HepG2 (cell line): Measurements from ENCODE around the gene CAD. TPM values are rescaled to one million over a fixed set of nuclear protein-coding genes. Genes with fewer than 3 reads are reported as not detected.

ENCODE experiments used
- ATAC-seq: fragments of 200-7000 bp; cut with Tn5 transposase; 3 replicates; pipeline ENCODE4 v1.9.1; 2020; ENCODE audit warnings: mild to moderate bottlenecking, moderate library complexity
- BruUV-seq: library from RNA; stranded (reverse); fragments of 400-500 nt; replicated peaks from 2 replicates; lab custom pipeline; 2021; lab: Mats Ljungman, UMichigan
- CTCF ChIA-PET: fragments of 300-600 bp; formaldehyde crosslinking; extraction: SDS; loops from one replicate; lab custom pipeline; 2021; ENCODE audit warnings: low total read pairs, inconsistent platforms, low intra/inter-chr PET ratio; lab: Yijun Ruan, JAX
- POLR2A ChIA-PET: fragments of 350-600 bp; sonication (Branson Sonifier 250); formaldehyde crosslinking; loops from one replicate; lab custom pipeline; 2020; ENCODE audit warnings: antibody characterized with exemption, inconsistent platforms; lab: Yijun Ruan, JAX
- DNase-seq: peaks from one replicate; pipeline ENCODE4 v3.0.0-alpha.2; 2015; ENCODE audit warnings: low spot score
- FAIRE-seq: peaks from 3 replicates; lab custom pipeline; 2011; peaks lifted over from hg19 to GRCh38; lab: Jason Lieb, UNC
- H2AFZ ChIP-seq: one replicate; pipeline ENCODE4 v1.6.1; 2011; ENCODE audit warnings: low read length, inconsistent platforms
- H3K27ac ChIP-seq: fragments of 300-600 bp; 3 replicates; pipeline ENCODE4 v1.8.0; 2011; ENCODE audit warnings: mixed run types, mild to moderate bottlenecking, mixed read lengths, low read length, inconsistent platforms; ENCODE audit not compliant: insufficient read depth; ENCODE audit errors: extremely low read length
- H3K27me3 ChIP-seq, 2 experiments: fragments of 200-600 bp in 1 of 2; 2 replicates in 1 of 2; 3 replicates in 1 of 2; pipeline versions ENCODE4 v1.6.0 to v1.8.0; 2011; ENCODE audit warnings: low read length in 2 of 2, mild to moderate bottlenecking in 2 of 2, moderate library complexity in 2 of 2, inconsistent platforms in 1 of 2; ENCODE audit not compliant: insufficient read depth in 2 of 2, control insufficient read depth in 1 of 2
- H3K36me3 ChIP-seq, 2 experiments: fragments of 200-600 bp in 1 of 2; replicated peaks in 1 of 2; 2 replicates in 1 of 2; 3 replicates in 1 of 2; pipeline versions ENCODE4 v1.5.1 to v1.8.0; 2011; ENCODE audit warnings: low read length in 2 of 2, inconsistent platforms in 1 of 2; ENCODE audit not compliant: insufficient read depth in 2 of 2, control insufficient read depth in 1 of 2
- H3K4me1 ChIP-seq: 2 replicates; pipeline ENCODE4 v1.5.1; 2012; ENCODE audit warnings: low read length, inconsistent platforms; ENCODE audit not compliant: insufficient read depth
- H3K4me2 ChIP-seq: 2 replicates; pipeline ENCODE4 v1.6.0; 2011; ENCODE audit warnings: low read depth, low read length, inconsistent platforms
- H3K4me3 ChIP-seq, 3 experiments: fragments of 200-600 bp in 1 of 3; sonication (generic), shearing (Covaris generic) in 1 of 3; replicated peaks in 1 of 3; 2 replicates each; pipeline ENCODE4 v1.5.1; 2011 to 2016; ENCODE audit warnings: low read length in 3 of 3, inconsistent platforms in 2 of 3, low read depth in 2 of 3, mild to moderate bottlenecking in 2 of 3, control low read depth in 1 of 3, mixed read lengths in 1 of 3; ENCODE audit not compliant: insufficient read depth in 1 of 3
- H3K79me2 ChIP-seq: one replicate; pipeline ENCODE4 v1.6.1; 2011; ENCODE audit warnings: low read length, inconsistent platforms; ENCODE audit not compliant: insufficient read depth
- H3K9ac ChIP-seq: 2 replicates; pipeline ENCODE4 v1.6.0; 2011; ENCODE audit warnings: mild to moderate bottlenecking, low read depth, low read length, inconsistent platforms; ENCODE audit not compliant: insufficient read depth
- H3K9me3 ChIP-seq: 2 replicates; pipeline ENCODE4 v1.5.1; 2012; ENCODE audit warnings: mild to moderate bottlenecking, low read length
- H4K20me1 ChIP-seq: 2 replicates; pipeline ENCODE4 v1.6.0; 2011; ENCODE audit warnings: inconsistent platforms, mild to moderate bottlenecking, low read length, moderate library complexity; ENCODE audit not compliant: insufficient read depth
- EP300 ChIP-seq, 3 experiments: sonication (generic) in 1 of 3; formaldehyde crosslinking in 1 of 3; IDR thresholded peaks; 2 replicates each; pipeline versions ENCODE4 v1.5.1 to v1.6.1; 2011 to 2020; ENCODE audit warnings: low read depth in 2 of 3, low read length in 2 of 3, borderline replicate concordance in 1 of 3, improper control_type of control experiment in 1 of 3, mild to moderate bottlenecking in 1 of 3, missing genetic modification reagents in 1 of 3, moderate library complexity in 1 of 3
- FOXK1 ChIP-seq: sonication (generic); formaldehyde crosslinking; IDR thresholded peaks from 2 replicates; pipeline ENCODE4 v1.4.0; 2020; ENCODE audit warnings: low read depth, missing genetic modification reagents, borderline replicate concordance
- JUN ChIP-seq: sonication (generic); formaldehyde crosslinking; IDR thresholded peaks from 2 replicates; pipeline ENCODE4 v1.4.0; 2020; ENCODE audit warnings: mild to moderate bottlenecking, missing genetic modification reagents
- KLF13 ChIP-seq: sonication (generic); formaldehyde crosslinking; IDR thresholded peaks from 2 replicates; pipeline ENCODE4 v1.4.0; 2020; ENCODE audit warnings: mild to moderate bottlenecking, missing genetic modification reagents
- MTF1 ChIP-seq: sonication (generic); formaldehyde crosslinking; IDR thresholded peaks from 2 replicates; pipeline ENCODE4 v1.5.0; 2020; ENCODE audit warnings: missing genetic modification reagents
- PAF1 ChIP-seq: IDR thresholded peaks from 2 replicates; pipeline ENCODE4 v1.6.1; 2016; ENCODE audit warnings: missing genetic modification reagents, missing compliant biosample characterization
- RFX1 ChIP-seq: fragments of 450-650 bp; IDR thresholded peaks from 2 replicates; pipeline ENCODE4 v1.6.1; 2017
- RFXAP ChIP-seq: sonication (generic); formaldehyde crosslinking; IDR thresholded peaks from 2 replicates; pipeline ENCODE4 v1.4.0; 2020; ENCODE audit warnings: missing genetic modification reagents, borderline replicate concordance
- RNF2 ChIP-seq: fragments of 450-650 bp; conservative IDR thresholded peaks from 2 replicates; pipeline ENCODE4 v1.6.1; 2016; ENCODE audit warnings: low read depth
- SMARCC2 ChIP-seq: fragments of 450-650 bp; IDR thresholded peaks from 2 replicates; pipeline ENCODE4 v1.6.1; 2017; ENCODE audit warnings: antibody characterized with exemption, mild to moderate bottlenecking
- SP5 ChIP-seq: IDR thresholded peaks from 2 replicates; pipeline ENCODE4 v1.6.1; 2016; ENCODE audit warnings: low read depth, borderline replicate concordance
- TAF15 ChIP-seq: fragments of 200-400 bp; formaldehyde crosslinking; IDR thresholded peaks from one replicate; pipeline ENCODE4 v1.6.1; 2018; ENCODE audit warnings: mild to moderate bottlenecking, low read depth, low read length; ENCODE audit not compliant: poor library complexity, severe bottlenecking
- ZNF232 ChIP-seq: sonication (generic); formaldehyde crosslinking; IDR thresholded peaks from 2 replicates; pipeline ENCODE4 v1.4.0; 2020; ENCODE audit warnings: missing genetic modification reagents, borderline replicate concordance
- ZNF660 ChIP-seq: sonication (generic); formaldehyde crosslinking; IDR thresholded peaks from 2 replicates; pipeline ENCODE4 v1.5.1; 2020; ENCODE audit warnings: mild to moderate bottlenecking, low read depth, missing genetic modification reagents, borderline replicate concordance
- WGBS: methylation state at CpG from one replicate; pipeline ENCODE4 v1.1.6; 2017; ENCODE audit warnings: low lambda C conversion rate; 5-methylcytosine and 5-hydroxymethylcytosine counted together
- in situ Hi-C: cut with HindIII; loops from 2 replicates; pipeline ENCODE4 v1.10.0; 2017; ENCODE audit warnings: low pct_unique_long_range_greater_than_20kb; ENCODE audit not compliant: extremely low pct_ligation_motif_present
- intact Hi-C: fragments of 100-400 bp; cut with micrococcal nuclease; formaldehyde crosslinking; loops from one replicate; pipeline ENCODE4 v1.10.0; 2022; ENCODE audit not compliant: unreplicated experiment
- polyA plus RNA-seq, 8 experiments: library from polyadenylated mRNA; depleted of rRNA in 3 of 8; stranded (reverse) in 7 of 8; unstranded in 1 of 8; fragments of >200 nt; fragmentation: Illumina TruSeq in 4 of 8; extraction: Trizol in 4 of 8; gene quantifications; 2 replicates each; pipeline versions ENCODE4 v1.2.1 to v1.2.3, GENCODE V29; 2011 to 2016; ENCODE audit warnings: low read depth in 4 of 8, missing spikeins in 1 of 8, mixed read lengths in 1 of 8; ENCODE audit not compliant: insufficient read depth in 1 of 8
- total RNA-seq, 5 experiments: library from RNA; depleted of rRNA; stranded (reverse); fragments of >200 nt; fragmentation: Illumina TruSeq; extraction: Trizol; gene quantifications; 2 replicates each; pipeline ENCODE4 v1.2.3, GENCODE V29; 2016; ENCODE audit warnings: low read depth in 1 of 5
- TF ChIP-seq, protein P1 (sequence below): IDR thresholded peaks from 2 replicates; pipeline ENCODE4 v1.6.1; 2012; ENCODE audit warnings: inconsistent platforms
- TF ChIP-seq, protein P2 (sequence below): sonication (generic); formaldehyde crosslinking; IDR thresholded peaks from 2 replicates; pipeline ENCODE4 v1.9.0; 2022; ENCODE audit warnings: missing genetic modification reagents, mild to moderate bottlenecking, borderline replicate concordance
- TF ChIP-seq, protein P3 (sequence below): IDR thresholded peaks from 2 replicates; pipeline ENCODE4 v1.6.1; 2016; ENCODE audit warnings: control low read depth
- TF ChIP-seq, protein P4 (sequence below): sonication (generic); formaldehyde crosslinking; IDR thresholded peaks from 2 replicates; pipeline ENCODE4 v1.5.0; 2020; ENCODE audit warnings: mild to moderate bottlenecking, missing genetic modification reagents
- TF ChIP-seq, protein P5 (sequence below), 2 experiments: fragments of 450-650 bp in 1 of 2; sonication (generic) in 1 of 2; formaldehyde crosslinking; IDR thresholded peaks; 2 replicates each; pipeline versions ENCODE4 v1.5.0 to v1.8.0; 2020 to 2022; ENCODE audit warnings: mild to moderate bottlenecking in 1 of 2, missing genetic modification reagents in 1 of 2

CAD gene
- total and polyA plus RNA-seq, 2 of the 13 experiments (the other 11 are each of a cell fraction or from before 2014, with no cell fraction given): 21.7 to 37.0 TPM

DNA sequence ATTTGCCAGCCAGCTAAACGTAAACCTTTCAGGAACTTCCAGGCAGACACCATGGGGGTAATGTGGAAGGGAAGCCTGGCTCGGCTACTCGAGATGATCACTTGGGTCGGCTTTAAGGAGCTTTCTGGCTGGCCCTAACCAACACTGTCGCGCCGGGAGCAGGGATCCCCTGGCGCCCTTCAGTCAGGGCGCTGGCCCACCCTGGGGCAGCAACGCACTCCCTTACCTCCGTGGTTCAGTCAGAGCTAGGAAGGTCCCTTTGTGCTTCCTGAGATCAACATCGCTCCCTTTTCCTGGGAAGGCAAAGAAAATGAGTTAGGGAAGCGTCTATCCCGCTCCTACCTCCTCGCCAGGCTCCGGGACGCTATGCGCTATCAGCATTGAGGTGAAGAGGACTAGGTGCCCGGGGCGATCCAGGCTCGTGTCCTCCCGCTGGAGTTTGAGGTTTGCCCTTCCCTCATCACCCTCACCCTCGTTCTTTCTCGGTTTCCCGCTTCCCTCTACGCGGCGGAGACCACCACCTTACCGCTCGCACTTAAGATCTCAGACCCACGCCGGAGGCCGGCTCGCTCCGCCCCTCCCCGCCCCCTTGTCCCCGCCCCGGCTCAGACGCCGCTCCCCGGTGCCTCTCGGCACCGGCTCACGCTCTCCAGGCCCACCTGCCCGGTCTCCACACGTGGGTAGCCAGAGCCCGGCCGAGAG lies 5.8 kb upstream of the CAD start:
- TSS peak; percentile 83 for BruUV-seq
- no peaks in the 10 kb centered on the region for H3K9me3 ChIP-seq
- no peaks in the 10 kb centered on the region for H4K20me1 ChIP-seq
- DNase-seq (no peak), FAIRE-seq (no peak), ATAC-seq (peak; percentile 40)
- H3K36me3 ChIP-seq: peaks cover 15 to 43% of the 10 kb centered on the region in 2 experiments
- intact Hi-C loops: loop anchor here (5.0 kb wide), 1 partner anchor 114 kb away; no protein-coding TSS in a partner anchor
- H3K4me1 ChIP-seq: peaks cover 67% of the 10 kb centered on the region
- POLR2A ChIA-PET: interaction anchor here (0.6 to 3.0 kb wide), 32 partner anchors 8 to 217 kb away, joined by 3 to 15 read pairs (median 5); partner anchors contain the start of genes ABHD1, AGBL5, CGREF1 and KHK
- peak overlapping the region; percentile 99 for H3K9ac ChIP-seq
- peak overlapping the region; percentile 87 to 93 (median 89) for H3K4me3 ChIP-seq
- 3% methylated on average over 48 of the region's 48 CpGs for WGBS
- H3K27me3 ChIP-seq: no peaks in the 10 kb centered on the region; a peak in 1 of 5 replicates
- in situ Hi-C loops: no loop called here
- peak overlapping the region; percentile 97 for H3K27ac ChIP-seq
- CTCF ChIA-PET: no interaction called here
- peak overlapping the region; percentile 93 for H3K4me2 ChIP-seq
- H2AFZ ChIP-seq: no peak overlapping the region
- H3K79me2 ChIP-seq: peaks cover 47% of the 10 kb centered on the region
- TF ChIP-seq RFX1: no peak
- TF ChIP-seq, protein P1, sequence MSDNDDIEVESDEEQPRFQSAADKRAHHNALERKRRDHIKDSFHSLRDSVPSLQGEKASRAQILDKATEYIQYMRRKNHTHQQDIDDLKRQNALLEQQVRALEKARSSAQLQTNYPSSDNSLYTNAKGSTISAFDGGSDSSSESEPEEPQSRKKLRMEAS: peak; percentile 83
- no peak for TF ChIP-seq RNF2
- TF ChIP-seq, protein P2, sequence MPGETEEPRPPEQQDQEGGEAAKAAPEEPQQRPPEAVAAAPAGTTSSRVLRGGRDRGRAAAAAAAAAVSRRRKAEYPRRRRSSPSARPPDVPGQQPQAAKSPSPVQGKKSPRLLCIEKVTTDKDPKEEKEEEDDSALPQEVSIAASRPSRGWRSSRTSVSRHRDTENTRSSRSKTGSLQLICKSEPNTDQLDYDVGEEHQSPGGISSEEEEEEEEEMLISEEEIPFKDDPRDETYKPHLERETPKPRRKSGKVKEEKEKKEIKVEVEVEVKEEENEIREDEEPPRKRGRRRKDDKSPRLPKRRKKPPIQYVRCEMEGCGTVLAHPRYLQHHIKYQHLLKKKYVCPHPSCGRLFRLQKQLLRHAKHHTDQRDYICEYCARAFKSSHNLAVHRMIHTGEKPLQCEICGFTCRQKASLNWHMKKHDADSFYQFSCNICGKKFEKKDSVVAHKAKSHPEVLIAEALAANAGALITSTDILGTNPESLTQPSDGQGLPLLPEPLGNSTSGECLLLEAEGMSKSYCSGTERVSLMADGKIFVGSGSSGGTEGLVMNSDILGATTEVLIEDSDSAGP (CRISPR knock-in tag): no peak; the same call in 1 of the 2 replicates
- TF ChIP-seq TAF15: no peak
- no peak for TF ChIP-seq FOXK1 (CRISPR knock-in tag)
- TF ChIP-seq, protein P3, sequence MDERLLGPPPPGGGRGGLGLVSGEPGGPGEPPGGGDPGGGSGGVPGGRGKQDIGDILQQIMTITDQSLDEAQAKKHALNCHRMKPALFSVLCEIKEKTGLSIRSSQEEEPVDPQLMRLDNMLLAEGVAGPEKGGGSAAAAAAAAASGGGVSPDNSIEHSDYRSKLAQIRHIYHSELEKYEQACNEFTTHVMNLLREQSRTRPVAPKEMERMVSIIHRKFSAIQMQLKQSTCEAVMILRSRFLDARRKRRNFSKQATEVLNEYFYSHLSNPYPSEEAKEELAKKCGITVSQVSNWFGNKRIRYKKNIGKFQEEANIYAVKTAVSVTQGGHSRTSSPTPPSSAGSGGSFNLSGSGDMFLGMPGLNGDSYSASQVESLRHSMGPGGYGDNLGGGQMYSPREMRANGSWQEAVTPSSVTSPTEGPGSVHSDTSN: no peak
- no peak for TF ChIP-seq SMARCC2
- TF ChIP-seq MTF1 (CRISPR knock-in tag): no peak
- TF ChIP-seq EP300 (IDR thresholded peaks at IDR 0.05; ENCODE audit: low read depth in 2 of 2, low read length in 2 of 2): no peak
- TF ChIP-seq EP300 (CRISPR knock-in tag; IDR thresholded peaks at IDR 0.05; ENCODE audit: borderline replicate concordance): no peak
- TF ChIP-seq ZNF232 (CRISPR knock-in tag): no peak
- no peak for TF ChIP-seq RFXAP
- TF ChIP-seq JUN: no peak
- TF ChIP-seq ZNF660 (CRISPR knock-in tag): no peak
- TF ChIP-seq, protein P4, sequence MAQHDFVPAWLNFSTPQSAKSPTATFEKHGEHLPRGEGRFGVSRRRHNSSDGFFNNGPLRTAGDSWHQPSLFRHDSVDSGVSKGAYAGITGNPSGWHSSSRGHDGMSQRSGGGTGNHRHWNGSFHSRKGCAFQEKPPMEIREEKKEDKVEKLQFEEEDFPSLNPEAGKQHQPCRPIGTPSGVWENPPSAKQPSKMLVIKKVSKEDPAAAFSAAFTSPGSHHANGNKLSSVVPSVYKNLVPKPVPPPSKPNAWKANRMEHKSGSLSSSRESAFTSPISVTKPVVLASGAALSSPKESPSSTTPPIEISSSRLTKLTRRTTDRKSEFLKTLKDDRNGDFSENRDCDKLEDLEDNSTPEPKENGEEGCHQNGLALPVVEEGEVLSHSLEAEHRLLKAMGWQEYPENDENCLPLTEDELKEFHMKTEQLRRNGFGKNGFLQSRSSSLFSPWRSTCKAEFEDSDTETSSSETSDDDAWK (CRISPR knock-in tag): no peak
- no peak for TF ChIP-seq KLF13 (CRISPR knock-in tag)
- TF ChIP-seq SP5 (CRISPR knock-in tag): no peak
- TF ChIP-seq, protein P5, sequence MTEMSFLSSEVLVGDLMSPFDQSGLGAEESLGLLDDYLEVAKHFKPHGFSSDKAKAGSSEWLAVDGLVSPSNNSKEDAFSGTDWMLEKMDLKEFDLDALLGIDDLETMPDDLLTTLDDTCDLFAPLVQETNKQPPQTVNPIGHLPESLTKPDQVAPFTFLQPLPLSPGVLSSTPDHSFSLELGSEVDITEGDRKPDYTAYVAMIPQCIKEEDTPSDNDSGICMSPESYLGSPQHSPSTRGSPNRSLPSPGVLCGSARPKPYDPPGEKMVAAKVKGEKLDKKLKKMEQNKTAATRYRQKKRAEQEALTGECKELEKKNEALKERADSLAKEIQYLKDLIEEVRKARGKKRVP (CRISPR knock-in tag; IDR thresholded peaks at IDR 0.05): no peak
- TF ChIP-seq PAF1 (CRISPR knock-in tag): no peak
